ENCODE data around the gene OR4C13.
"Not testable (repeated sequence)": the region's sequence is repeated elsewhere in the genome, so short reads cannot be mapped to it uniquely, and the experiment has no call there.

- TF ChIP-seq CTCF (IDR thresholded peaks at IDR 0.05; ENCODE audit: low read length); EZH2 (optimal IDR thresholded peaks at IDR 0.05; ENCODE audit: low read depth, low read length); EZH2phosphoT487 (IDR thresholded peaks at IDR 0.05; ENCODE audit: low read length): not testable (repeated sequence)
These were observed 40.7 kb upstream of the OR4C13 start for GRCh38 chr11:49911516-49911915.
